H4 (cell line): Measurements from ENCODE around the gene TSC22D1. TPM values are rescaled to one million over a fixed set of nuclear protein-coding genes. Genes with fewer than 3 reads are reported as not detected.

Source experiments
- DNase-seq: peaks from one replicate; pipeline ENCODE4 v3.0.0-alpha.2; 2015; ENCODE audit warnings: low spot score
- total RNA-seq: library from RNA; depleted of rRNA; stranded (reverse); fragments of >200 nt; shearing (Covaris generic); gene quantifications from 2 replicates; pipeline ENCODE4 v1.2.3, GENCODE V29; 2014

Gene TSC22D1
- total RNA-seq, 1 experiment from 2014 or later, result 35.9 TPM

DNA sequence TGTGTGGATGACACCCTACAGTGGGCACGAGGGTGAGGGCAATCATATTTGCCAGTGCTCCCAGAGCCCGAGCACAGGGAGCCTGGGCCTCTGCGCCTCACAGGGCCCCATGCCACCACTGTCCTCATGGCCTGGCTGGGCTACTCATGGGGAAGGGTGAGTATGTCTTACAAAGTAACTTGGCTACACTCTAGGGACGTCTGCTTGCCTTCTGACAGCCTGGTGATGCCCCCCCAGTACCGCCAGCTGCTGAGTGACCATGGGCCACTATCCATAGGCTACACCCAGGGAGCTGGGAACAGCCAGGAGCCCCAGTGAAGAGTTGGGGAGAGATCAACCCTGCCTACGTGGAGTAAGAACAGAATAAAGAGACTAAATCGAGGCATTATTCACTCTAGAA lies 123.7 kb downstream of the TSC22D1 start:
- no peak for DNase-seq

DNA sequence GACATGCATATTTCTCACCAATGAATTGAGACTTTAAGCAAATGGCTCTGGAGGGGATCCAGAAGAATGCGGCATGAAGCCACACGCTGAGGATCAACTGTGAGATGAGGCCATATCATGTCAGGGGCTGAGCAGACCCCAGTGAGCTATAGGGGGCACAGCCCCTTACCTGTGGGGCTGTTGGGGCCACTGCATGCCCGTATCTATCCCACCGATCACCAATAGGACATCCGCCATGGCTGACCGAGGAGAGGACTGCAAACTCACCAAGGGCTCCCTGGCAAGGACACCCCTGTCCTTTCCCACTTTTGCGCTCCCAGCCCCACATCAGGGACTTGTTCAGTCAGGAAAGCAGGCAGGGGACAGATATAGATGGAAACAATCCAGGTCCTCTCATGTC lies 124.5 kb downstream of the TSC22D1 start:
- no peak for DNase-seq

DNA sequence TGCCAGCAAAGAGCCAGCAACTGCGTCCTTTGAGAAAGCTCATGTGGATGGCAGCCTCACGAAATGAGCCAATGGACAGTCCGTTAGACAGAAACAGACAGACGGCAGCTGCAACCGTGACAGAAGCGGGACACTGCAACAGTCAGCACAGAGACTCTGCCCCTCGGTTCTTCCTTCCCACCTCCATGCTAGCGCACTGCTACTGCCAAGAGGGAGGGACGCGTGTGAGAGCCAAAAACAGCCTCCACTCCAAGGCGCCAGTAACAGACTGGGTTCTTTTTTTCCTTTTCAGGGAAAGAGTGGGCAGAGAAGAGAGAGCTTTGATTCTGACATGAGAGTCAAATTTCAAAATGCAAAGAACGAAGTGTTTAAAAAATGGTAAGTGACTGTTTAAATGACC lies 125.0 kb downstream of the TSC22D1 start:
- DNase-seq, result no peak

DNA sequence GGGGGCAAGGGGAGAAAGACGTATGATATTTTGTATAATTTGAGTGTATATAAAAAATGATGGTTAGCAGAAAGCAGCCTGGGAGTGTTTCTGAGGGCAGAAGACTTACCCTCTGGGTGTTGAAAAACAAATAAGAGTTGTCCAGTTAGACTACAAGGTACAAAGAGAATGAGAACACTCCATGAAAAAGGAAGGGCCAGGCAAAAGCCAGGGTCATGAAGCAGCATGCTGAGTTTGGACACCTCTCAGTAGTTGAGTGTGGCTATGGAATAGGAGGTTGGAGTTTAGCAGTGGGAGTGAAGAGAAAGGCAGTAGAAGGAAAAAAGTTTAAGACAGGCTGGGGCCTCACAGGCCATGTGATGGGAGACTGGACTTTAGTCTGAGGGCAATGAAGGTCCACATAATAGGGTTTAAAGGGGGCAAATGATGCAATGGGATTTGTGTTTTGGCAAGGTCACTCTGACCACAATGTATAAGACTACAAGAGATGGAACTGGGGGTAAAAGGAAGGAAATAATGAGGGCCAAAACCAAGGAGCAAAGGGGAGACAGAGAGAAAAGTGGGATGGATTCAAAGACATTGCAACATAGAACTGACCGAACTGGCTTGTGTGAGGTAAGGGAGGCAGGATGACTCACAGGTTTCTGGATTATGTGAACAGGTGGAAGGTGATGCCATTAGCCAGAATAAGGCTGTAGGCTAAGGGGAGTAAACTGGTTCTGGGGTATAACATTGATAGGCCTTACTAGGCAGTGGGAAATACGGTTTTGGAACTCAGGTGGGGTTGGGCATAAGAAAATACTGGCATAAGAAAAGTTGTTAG lies 125.9 kb downstream of the TSC22D1 start:
- no peak for DNase-seq

DNA sequence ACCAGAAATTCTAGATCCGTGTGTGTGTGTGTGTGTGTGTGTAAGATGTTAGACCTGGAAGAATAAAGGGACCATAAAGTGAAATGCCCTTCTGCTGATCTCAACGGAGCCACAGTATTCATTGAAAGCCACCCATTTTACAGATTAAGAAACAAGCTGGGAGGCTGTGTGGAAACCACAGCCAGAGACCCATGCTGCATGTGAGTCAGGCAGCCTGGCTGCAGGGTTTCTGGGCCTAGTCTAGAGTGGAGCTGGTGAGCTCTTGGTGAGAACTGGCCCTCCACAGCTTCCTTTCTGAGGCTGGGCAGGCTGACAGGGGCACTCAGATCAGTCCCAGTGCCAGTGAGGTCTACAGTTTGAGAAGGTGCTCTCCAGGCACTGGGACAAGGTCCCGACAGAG lies 127.3 kb downstream of the TSC22D1 start:
- no peak for DNase-seq

DNA sequence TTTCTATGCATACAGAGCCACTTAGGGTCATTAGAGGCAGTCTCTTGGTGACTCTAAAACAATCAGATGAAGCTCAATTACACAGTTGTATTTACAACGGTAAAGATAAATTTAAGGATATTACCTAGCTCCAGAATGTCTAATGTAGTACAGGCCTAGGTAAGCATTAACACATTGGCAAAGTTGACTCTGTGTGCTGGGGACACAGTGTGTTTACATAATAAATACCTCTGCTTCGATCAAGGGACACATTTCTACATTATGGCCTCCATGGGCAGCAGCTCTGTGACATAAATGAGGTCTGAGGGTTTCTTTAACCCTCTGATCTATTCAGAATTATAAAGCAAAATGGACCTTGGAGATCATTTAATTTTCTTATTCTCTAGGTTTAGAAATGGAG lies 127.8 kb downstream of the TSC22D1 start:
- DNase-seq, result no peak

DNA sequence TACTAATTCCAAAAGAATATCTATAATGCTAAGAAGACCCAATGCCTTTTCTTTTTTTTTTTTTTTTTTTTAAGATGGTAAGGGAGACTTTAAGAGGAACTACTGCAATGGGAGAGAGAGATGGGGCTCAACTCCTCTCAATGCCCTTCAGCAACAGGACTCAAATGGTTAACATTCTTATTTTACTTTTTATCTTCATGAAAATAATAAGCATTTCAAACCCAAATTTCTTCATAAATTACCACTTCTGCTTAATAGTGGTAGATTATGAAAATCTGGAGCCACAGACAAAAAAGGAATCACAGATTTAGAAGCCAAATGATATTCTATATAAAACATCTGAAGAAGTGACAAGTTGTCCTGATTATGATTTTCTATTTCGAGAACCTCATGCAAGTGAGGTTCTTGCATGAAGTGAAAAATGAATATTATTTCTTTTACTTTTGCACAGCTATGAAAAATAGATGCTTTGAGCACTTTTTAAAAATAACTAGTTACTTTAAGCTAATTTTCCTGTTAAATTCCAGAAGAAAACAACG lies 128.3 kb downstream of the TSC22D1 start:
- DNase-seq, result no peak

DNA sequence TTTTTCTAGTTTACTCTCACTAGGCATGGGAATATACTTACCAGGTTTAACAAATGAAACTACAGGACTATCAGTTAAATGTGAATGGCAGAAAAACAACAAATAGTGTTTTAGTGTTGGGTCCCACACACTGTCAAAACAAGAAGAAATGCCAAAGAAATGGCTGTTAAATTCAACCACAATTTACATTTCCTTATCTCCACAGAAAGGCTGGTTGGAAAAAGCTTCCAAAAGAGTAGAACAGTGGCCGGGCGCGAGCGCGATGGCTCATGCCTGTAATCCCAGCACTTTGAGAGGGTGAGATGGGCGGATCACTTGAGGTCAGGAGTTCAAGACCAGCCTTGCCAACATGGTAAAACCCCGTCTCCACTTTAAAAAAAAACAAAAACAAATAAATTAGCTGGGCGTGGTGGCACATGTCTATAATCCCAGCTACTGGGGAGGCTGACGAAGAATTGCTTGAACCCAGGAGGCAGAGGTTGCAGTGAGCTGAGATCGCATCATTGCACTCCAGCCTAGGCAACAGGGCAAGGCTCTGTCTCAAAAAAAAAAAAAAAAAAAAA lies 136.0 kb downstream of the TSC22D1 start:
- peak; percentile 57 for DNase-seq

DNA sequence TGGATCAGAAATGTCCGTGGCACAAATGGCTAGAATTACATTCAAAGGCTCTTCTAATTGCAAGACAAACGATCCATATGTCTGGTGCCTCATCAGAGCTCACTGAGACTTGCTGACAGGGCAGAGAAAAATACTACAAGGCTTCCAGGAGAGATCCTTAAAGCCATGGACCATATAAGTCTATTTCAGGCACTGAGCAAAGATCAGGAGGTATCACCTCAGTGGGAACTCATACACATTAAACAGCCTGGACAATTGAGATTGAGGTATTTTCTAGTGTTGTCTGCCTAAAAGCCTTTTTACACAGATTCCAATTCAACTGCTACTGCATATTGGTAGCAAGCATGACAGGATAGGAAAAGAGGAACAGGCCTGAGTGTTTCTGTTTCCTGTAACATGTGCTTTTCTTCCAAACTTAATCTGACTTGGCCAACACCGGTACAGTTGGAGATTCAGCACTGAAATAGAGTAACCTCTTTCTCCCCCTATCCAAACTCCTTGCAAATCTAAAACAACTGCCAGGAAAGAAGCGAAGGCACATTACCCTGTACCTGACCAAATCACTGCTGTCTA lies 136.6 kb downstream of the TSC22D1 start:
- no peak for DNase-seq

DNA sequence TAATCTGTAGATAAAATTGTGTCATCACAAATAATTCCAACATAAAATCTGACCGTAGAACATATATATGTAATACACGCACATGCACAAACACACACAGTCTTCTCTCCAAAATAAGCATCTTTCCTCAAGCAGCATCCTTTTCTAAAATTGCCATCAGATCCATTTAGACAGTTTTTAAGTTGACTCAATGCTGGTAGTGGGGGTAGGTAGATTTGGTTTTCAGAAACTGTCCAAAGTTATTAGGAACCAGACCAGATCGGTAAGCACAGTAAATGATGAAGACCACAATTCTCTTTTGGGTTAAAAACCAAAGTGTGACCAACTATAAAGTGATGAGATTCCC lies 137.9 kb downstream of the TSC22D1 start:
- DNase-seq, result no peak

DNA sequence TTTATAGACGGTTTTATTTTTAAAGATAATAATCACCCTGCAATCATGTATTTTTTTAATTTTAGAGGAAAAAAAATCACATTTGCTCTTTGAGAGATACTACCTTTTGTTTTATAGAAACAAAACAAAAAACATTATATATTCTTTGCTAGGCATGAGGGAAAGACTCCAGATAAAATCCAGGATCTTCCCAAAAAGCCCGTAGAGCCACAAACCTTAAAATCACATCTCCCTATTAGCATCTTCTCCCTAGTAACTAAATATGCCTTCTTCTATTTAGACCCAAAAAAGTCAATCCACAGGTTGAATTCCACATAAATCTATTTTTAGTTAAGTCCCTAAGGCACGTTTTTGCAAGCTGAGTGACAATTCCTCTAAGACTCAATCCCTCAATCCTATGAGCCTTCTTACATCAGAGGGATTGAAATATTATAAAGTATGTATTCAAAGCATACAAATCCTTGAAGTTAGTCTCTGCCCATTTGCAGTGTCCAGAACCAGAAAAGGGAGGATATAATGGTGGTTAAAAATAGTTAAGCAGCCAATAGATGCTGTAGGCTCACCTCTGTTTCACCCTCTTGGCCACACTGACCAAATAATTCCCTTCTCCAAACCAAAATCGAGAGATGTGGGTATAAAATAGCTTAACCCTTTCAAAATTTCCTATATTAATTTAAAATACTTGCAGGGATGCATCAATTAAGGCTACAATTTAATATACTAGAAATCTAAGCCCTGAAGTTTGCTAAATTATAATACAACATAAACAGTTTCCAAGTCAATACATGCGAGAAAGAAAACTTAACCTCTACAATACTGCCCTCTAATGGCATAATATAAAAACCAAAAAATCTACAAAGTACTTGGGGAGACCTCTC lies 138.5 kb downstream of the TSC22D1 start:
- no peak for DNase-seq

DNA sequence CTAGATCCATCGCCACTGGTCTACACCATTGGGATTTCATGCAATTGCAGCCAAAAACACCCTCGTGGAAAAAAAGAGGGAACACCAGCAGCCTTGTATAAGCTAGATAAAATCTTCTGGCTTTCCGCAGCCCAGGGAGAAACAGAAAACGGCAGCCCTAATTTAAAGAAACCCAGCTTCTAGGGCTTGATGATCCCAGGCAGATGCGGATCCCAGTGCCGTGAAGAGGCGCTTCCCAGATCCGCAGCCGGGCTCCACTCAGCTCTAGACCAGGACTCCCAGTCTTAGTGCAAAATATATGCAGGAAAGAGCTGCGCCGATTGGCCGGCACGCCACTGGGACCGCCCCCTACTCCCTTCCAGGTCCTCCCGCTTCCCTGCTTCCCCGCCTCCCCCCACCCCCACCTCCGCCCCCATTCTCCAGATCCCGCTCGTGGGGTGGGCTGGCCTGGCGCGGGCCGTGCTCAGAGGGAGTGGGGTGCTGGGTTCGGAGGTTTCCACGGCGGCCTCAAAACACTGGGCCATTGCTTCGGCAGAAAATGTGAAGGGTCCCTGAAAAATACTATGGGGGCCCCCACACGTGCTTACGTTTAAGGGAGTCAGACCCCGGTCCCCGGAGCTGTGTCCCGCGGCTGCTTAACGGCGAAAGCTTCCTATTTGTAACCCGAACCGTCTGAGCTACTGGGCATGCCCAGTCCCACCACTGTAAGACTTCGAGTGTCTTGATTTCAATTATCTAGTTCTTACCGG lies 139.4 kb downstream of the TSC22D1 start:
- peak; percentile 85 for DNase-seq

DNA sequence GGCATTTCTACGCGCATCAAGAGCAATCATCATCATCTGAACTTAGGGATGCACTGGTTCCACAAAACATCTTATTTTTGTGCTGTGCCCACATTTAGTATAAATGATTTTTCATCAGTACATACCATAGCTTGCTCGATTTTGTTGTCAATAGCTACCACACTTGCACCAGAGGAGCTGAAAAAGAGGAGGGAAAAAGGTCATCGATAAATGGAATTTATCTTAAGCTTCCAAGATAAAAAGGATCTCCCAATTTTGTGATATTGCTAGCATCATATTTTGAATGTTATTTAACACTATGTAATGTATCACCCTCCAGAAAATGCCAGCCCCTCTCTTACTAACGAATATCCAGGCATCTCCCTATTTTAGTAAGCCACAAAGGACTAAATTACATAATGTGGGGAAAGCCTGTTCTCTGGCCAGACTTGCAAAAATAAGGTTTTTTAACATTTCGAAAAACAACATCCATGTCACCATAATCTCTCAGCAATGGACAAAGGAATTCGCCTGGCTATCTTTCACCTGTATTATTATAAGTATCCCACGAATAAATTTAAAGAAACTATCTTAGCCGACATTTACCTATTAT lies 140.1 kb downstream of the TSC22D1 start:
- no peak for DNase-seq

DNA sequence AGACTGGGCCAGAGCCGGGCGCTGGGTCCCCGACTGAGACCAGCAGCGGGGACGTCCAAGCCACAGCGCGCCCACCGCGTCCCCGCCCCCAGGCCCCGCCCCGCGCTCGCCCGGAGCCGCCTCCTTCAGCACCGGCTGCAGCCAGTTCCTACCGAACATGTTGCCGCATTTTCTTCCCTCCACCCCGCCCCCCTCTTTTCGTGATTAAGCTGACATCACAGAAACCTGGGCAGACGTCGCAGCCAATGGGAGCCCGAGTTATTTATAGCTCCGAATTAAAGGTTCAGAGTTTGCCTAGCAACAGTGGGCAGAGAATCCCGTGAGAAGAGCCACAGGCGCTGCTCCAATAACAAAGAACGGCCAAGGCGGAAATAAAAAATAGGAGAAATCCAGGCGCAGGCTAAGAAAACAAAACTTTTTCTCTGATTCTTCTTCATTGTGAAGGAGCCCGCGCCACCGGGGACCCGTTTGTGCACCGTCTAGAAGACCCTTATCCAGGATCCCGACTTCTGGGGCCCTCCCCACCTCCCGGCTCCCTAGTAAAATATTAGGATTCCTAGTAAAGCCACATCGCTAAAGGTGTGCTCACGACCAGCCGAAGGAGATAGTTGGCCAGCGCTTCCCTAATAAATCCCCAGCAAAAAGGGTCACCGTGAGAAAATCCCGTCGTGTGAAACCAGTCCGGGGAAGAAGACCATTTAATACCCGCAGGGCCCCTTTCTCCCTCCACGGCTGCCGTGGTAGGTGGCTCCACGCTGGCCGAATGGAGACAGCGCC lies 140.8 kb downstream of the TSC22D1 start:
- peak; percentile 95 for DNase-seq

DNA sequence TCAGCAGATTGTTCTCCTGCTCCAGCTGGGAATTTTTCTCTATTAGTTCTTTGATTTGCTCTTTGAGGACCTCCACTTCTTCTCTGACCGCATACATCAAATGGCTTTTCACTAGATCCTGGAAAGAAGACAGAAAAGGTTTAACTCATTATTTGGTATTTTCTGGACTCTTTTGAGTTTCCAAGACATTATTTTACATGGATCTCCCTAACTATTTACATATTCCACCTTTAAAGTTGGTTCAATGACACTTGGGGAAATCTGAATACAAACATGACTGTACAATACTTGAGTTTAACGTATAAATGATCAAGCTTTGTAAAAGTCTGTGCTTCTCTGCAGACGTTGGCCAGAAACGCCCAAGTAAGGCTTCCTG lies 141.4 kb downstream of the TSC22D1 start:
- DNase-seq, result no peak

DNA sequence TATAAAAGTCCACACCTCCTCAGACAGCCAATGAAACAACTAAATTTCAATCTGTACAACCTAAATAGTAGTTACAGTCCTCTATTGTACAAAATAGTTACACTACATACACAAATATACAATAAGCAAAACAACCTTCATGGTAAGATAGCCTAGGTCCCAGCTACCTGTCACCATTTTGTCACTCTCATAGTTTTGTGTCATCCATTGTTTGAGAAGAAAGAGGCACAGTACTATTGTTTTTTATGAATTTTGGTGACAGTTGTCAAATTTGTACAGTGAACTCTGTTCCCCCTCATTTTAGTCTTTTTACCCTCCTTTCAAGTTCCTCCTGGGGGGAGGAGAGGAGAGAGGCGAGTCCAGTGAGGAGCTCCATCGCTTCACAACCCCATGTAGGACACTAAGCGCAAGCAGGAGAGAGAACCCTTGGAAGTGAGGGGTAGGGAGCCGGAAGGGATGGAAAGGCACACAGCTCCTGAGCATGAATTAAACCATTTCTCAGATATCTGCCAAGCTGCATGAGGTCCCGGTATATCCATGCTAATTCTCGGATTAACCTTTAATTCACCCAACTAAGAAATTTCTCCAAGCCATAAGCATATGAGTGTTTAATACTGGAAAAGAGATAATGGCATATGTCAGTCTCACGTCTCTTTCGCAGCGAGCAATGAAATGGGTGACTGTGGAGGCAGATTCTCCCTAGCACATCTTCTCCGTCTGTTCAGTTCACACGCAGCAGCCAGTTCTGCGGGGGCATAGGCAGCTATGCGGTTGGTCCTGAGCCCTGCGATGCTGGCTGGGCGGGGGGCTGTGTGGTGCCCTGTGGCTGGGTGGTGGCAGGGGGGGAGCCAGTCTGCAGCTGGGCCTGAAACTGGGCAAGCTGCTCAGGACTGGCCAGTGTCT lies 142.0 kb downstream of the TSC22D1 start:
- no peak for DNase-seq

DNA sequence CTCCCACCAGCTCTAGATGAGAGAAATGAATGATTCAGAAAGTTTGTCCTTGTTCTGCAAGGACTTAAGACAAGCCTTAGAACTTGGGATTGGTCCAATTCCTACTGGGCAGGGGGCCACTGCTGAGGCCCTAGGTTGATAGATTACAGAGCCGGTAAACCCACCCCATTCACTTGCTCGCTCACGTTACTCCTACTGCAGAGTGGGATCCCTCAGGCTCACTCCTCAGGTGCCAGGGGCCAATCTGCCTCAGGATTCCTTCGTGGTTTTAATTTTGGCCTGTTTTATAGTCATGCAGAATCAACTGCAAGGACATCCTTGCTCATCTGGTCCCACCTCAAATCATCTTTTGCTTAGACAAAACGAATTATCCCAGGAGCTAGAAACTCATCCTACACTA lies 143.5 kb downstream of the TSC22D1 start:
- DNase-seq, result no peak

DNA sequence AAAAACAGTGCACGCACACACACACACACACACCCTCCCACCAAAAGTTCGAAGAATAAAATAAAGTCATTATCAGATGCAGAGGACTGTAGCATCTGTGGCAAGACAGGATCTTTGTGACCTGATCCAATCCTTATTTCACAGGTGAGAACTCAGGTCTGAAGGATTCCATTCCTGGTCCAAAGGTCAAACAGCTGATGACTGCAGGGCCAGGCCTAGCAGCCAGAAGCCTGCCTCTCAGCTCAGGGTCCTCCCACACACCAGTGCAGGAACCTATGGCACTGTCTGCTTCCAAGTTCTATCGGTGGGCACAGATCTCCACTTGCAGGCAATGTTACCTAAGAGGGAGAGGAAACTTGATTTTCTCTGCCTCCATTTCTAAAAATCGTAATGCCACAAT lies 145.0 kb downstream of the TSC22D1 start:
- no peak for DNase-seq

DNA sequence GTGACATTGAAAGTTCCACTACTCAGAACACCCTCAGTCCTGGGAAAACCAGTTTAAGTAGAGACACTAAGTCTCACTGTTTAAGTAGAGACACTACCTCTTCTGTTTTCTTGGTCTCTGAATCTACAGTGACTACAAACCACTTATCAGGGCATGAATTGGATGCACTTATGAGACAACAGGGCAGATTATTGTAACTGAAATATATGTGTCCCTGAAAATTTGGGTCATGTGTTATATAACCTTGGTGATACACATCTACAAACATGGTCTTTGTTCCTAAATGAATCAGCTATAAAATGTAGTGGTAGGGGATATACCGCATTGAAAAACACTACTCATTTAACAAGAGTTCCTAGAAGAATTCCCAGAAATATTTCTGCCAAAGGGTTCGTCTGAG lies 146.8 kb downstream of the TSC22D1 start:
- DNase-seq, result no peak
